HTERT RPE-1 (cell line): Measurements from ENCODE around the gene PCED1B.
"Not testable (repeated sequence)": the region's sequence is repeated elsewhere in the genome, so short reads cannot be mapped to it uniquely, and the experiment has no call there.

Experiments used
- in situ Hi-C: fragments of 300-500 bp; cut with MboI; formaldehyde crosslinking; loops from 4 replicates; pipeline ENCODE4 v1.14.3; 2020; ENCODE audit warnings: low sequenced_read_pairs

PCED1B gene

GRCh38 chr12:47079468-47079980 lies at the start of gene PCED1B, which contains the start of gene AMIGO2:
PCED1B (plus strand) TSS chr12:47079621; CDS start chr12:47235064, 155,443 bp downstream.
AMIGO2 (minus strand) TSS chr12:47079959; CDS start chr12:47079002, 957 bp downstream.
- in situ Hi-C loops: no loop called here

- in situ Hi-C loops: no loop called here
These were observed 49.5 kb upstream of the PCED1B start for GRCh38 chr12:47029903-47030302.

- in situ Hi-C loops: no loop called here
These were observed 46.8 kb upstream of the PCED1B start for GRCh38 chr12:47032644-47033043.

GRCh38 chr12:47033081-47033480 lies 46.3 kb upstream of the PCED1B start:
- in situ Hi-C loops: no loop called here

- in situ Hi-C loops: no loop called here
These were observed 45.4 kb upstream of the PCED1B start for GRCh38 chr12:47033789-47034555.

- in situ Hi-C loops: no loop called here
These were observed 44.8 kb upstream of the PCED1B start for GRCh38 chr12:47034661-47035060.

GRCh38 chr12:47035484-47035883 lies 43.9 kb upstream of the PCED1B start:
- in situ Hi-C loops: no loop called here

GRCh38 chr12:47038270-47038748 lies 41.1 kb upstream of the PCED1B start:
- in situ Hi-C loops: no loop called here

GRCh38 chr12:47039079-47039478 lies 40.3 kb upstream of the PCED1B start:
- in situ Hi-C loops: no loop called here

GRCh38 chr12:47039756-47040155 lies 39.7 kb upstream of the PCED1B start:
- in situ Hi-C loops: no loop called here

- in situ Hi-C loops: no loop called here
These were observed 38.1 kb upstream of the PCED1B start for GRCh38 chr12:47041327-47041726.

- in situ Hi-C loops: no loop called here
These were observed 30.9 kb upstream of the PCED1B start for GRCh38 chr12:47048541-47048940.

- in situ Hi-C loops: not testable (repeated sequence)
These were observed 28.1 kb upstream of the PCED1B start for GRCh38 chr12:47051291-47051690.

GRCh38 chr12:47052274-47052673 lies 27.1 kb upstream of the PCED1B start:
- in situ Hi-C loops: no loop called here

GRCh38 chr12:47053961-47054360 lies 25.5 kb upstream of the PCED1B start:
- in situ Hi-C loops: no loop called here

- in situ Hi-C loops: no loop called here
These were observed 24.8 kb upstream of the PCED1B start for GRCh38 chr12:47054659-47055058.

- in situ Hi-C loops: not testable (repeated sequence)
These were observed 23.6 kb upstream of the PCED1B start for GRCh38 chr12:47055856-47056255.

GRCh38 chr12:47056944-47057343 lies 22.5 kb upstream of the PCED1B start:
- in situ Hi-C loops: not testable (repeated sequence)

- in situ Hi-C loops: not testable (repeated sequence)
These were observed 20.8 kb upstream of the PCED1B start for GRCh38 chr12:47058640-47059039.

- in situ Hi-C loops: no loop called here
These were observed 13.9 kb upstream of the PCED1B start for GRCh38 chr12:47065546-47065945.

GRCh38 chr12:47066278-47067025 lies 13.0 kb upstream of the PCED1B start:
- in situ Hi-C loops: no loop called here

- in situ Hi-C loops: no loop called here
These were observed 12.2 kb upstream of the PCED1B start for GRCh38 chr12:47067176-47067575.
